ENCODE measurements around the gene ISYNA1. TPM values are rescaled to one million over a fixed set of nuclear protein-coding genes. Genes with fewer than 3 reads are reported as not detected.
A peak's percentile ranks its signal among the peaks of the same experiment; 100 is the strongest.

Gene ISYNA1
- polyA plus RNA-seq, 1 experiment: 27.0 TPM

GRCh38 chr19:18431351-18432197 lies 6.4 kb downstream of the ISYNA1 start:
- H3K36me3 ChIP-seq (ENCODE audit: control insufficient read depth, insufficient read depth, low read length): peaks cover 22% of the 10 kb centered on the region
- TF ChIP-seq CTCF (IDR thresholded peaks at IDR 0.05; ENCODE audit: insufficient read depth, low read depth, low read length): no peak
- no peak overlapping the region for H3K4me3 ChIP-seq (ENCODE audit: low read depth, low read length)
- DNase-seq (ENCODE audit: low read depth): no peak
- no peaks in the 10 kb centered on the region for H3K27me3 ChIP-seq (ENCODE audit: control insufficient read depth, insufficient read depth, low read length)
- ChIA-PET CTCF (interaction anchor here (1.0 to 1.4 kb wide), 2 partner anchors 19 to 30 kb away, joined by 4 to 6 read pairs; no protein-coding TSS in a partner anchor), POLR2A (no interaction called here)

- TF ChIP-seq CTCF (IDR thresholded peaks at IDR 0.05; ENCODE audit: insufficient read depth, low read depth, low read length): no peak
- no peak for DNase-seq (ENCODE audit: low read depth)
- ChIA-PET POLR2A (no interaction called here), CTCF (interaction anchor here (1.4 kb wide), 1 partner anchor 31 kb away, joined by 6 read pairs; no protein-coding TSS in a partner anchor)
- no peaks in the 10 kb centered on the region for H3K27me3 ChIP-seq (ENCODE audit: control insufficient read depth, insufficient read depth, low read length)
- H3K4me3 ChIP-seq (ENCODE audit: low read depth, low read length): no peak overlapping the region
- peaks cover 18% of the 10 kb centered on the region for H3K36me3 ChIP-seq (ENCODE audit: control insufficient read depth, insufficient read depth, low read length)
Measured at GRCh38 chr19:18430417-18431144, 7.4 kb downstream of the ISYNA1 start.

GRCh38 chr19:18429717-18430416 lies 8.1 kb downstream of the ISYNA1 start:
- ChIA-PET CTCF (no interaction called here), POLR2A (no interaction called here)
- H3K36me3 ChIP-seq (ENCODE audit: control insufficient read depth, insufficient read depth, low read length): peaks cover 17% of the 10 kb centered on the region
- no peak for DNase-seq (ENCODE audit: low read depth)
- TF ChIP-seq CTCF (IDR thresholded peaks at IDR 0.05; ENCODE audit: insufficient read depth, low read depth, low read length): no peak
- no peaks in the 10 kb centered on the region for H3K27me3 ChIP-seq (ENCODE audit: control insufficient read depth, insufficient read depth, low read length)
- H3K4me3 ChIP-seq (ENCODE audit: low read depth, low read length): no peak overlapping the region

- Histone ChIP-seq H3K4me3 (ENCODE audit: low read depth, low read length) (peak overlapping the region; percentile 39), H3K27me3 (ENCODE audit: control insufficient read depth, insufficient read depth, low read length) (no peaks in the 10 kb centered on the region), H3K36me3 (ENCODE audit: control insufficient read depth, insufficient read depth, low read length) (peaks cover 15% of the 10 kb centered on the region)
- TF ChIP-seq CTCF (IDR thresholded peaks at IDR 0.05; ENCODE audit: insufficient read depth, low read depth, low read length): no peak
- DNase-seq (ENCODE audit: low read depth): no peak
- CTCF ChIA-PET: interaction anchor here (0.6 to 1.9 kb wide), 4 partner anchors 10 to 161 kb away, joined by 3 to 4 read pairs (median 3); partner anchors contain the start of gene SSBP4
- POLR2A ChIA-PET: interaction anchor here (0.6 kb wide), 1 partner anchor 28 kb away, joined by 6 read pairs; no protein-coding TSS in a partner anchor
Measured at GRCh38 chr19:18428787-18429674, 8.9 kb downstream of the ISYNA1 start.
